Mesodermal cell (in vitro differentiated cells): Measurements from ENCODE around the gene FGF11.

Source experiments
- H3K27ac ChIP-seq: 2 replicates; pipeline ENCODE4 v1.7.0; 2013; ENCODE audit warnings: mild to moderate bottlenecking, low read depth, low read length, moderate library complexity; ENCODE audit not compliant: severe bottlenecking
- H3K36me3 ChIP-seq: 2 replicates; pipeline ENCODE4 v1.7.1; 2013; ENCODE audit warnings: mild to moderate bottlenecking, low read length, moderate library complexity; ENCODE audit not compliant: control insufficient read depth, insufficient read depth
- H3K4me1 ChIP-seq: one replicate; pipeline ENCODE4 v1.7.1; 2013; ENCODE audit warnings: mild to moderate bottlenecking, low read length; ENCODE audit not compliant: insufficient read depth, control insufficient read depth, poor library complexity, severe bottlenecking
- H3K4me3 ChIP-seq: 2 replicates; pipeline ENCODE4 v1.7.0; 2013; ENCODE audit warnings: low read length, control low read depth, mild to moderate bottlenecking; ENCODE audit not compliant: insufficient read depth, poor library complexity, severe bottlenecking; ENCODE audit errors: extremely low read depth
- H3K9me3 ChIP-seq: 2 replicates; pipeline ENCODE4 v1.7.1; 2013; ENCODE audit warnings: mild to moderate bottlenecking, low read length, moderate library complexity; ENCODE audit not compliant: control insufficient read depth
- WGBS, 2 experiments: methylation state at CpG; one replicate each; pipeline ENCODE4 v1.1.5; 2013; ENCODE audit warnings: missing lambda C conversion rate in 2 of 2; ENCODE audit not compliant: insufficient coverage in 2 of 2; 5-methylcytosine and 5-hydroxymethylcytosine counted together

Gene FGF11

DNA sequence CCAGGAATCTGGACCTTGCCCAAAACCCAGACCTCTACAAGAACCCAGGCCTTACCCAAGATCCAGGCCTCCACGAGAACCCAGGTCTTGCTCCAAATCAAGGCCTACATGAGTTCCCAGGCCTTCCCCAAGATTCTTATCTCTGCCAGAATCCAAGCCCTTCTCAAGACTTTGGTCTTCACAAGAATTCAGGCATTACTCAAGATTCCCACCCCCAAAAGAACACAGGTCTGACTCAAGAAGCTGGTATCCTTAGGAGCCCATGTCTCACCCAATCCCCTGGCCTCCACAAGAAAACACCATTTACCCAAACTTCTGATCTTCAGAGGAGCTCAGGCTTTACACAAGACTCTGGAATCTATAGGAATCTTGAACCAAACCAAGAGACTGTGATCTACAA lies 8.1 kb upstream of the FGF11 start:
- no peak overlapping the region for H3K27ac ChIP-seq
- 100% methylated on average over 1 of the region's 1 CpG for WGBS, 2 experiments
- no peaks in the 10 kb centered on the region for H3K4me1 ChIP-seq
- no peaks in the 10 kb centered on the region for H3K9me3 ChIP-seq
- H3K36me3 ChIP-seq: no peaks in the 10 kb centered on the region
- no peak overlapping the region for H3K4me3 ChIP-seq

DNA sequence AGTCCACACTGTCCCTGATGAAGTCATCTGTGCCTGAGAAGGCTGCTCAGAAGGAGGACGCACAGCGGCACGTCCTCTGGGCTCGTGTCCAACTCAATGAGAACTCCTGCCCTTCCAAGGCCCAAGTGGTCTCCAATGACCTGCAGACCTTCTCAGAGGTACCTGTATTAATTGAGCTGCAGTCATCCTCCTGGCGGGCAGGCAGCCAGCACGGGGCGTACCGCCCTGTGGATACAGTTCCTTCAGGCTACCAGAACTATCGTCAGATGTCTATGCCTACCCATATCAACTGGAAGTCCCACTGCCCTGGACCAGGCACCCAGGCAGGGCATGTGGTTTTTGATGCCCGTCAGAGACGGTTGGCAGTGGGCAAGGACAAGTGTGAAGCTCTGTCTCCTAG lies 7.0 kb upstream of the FGF11 start:
- 93 to 94% methylated on average over 11 of the region's 11 CpGs for WGBS, 2 experiments
- H3K4me1 ChIP-seq: no peaks in the 10 kb centered on the region
- H3K4me3 ChIP-seq: no peak overlapping the region

DNA sequence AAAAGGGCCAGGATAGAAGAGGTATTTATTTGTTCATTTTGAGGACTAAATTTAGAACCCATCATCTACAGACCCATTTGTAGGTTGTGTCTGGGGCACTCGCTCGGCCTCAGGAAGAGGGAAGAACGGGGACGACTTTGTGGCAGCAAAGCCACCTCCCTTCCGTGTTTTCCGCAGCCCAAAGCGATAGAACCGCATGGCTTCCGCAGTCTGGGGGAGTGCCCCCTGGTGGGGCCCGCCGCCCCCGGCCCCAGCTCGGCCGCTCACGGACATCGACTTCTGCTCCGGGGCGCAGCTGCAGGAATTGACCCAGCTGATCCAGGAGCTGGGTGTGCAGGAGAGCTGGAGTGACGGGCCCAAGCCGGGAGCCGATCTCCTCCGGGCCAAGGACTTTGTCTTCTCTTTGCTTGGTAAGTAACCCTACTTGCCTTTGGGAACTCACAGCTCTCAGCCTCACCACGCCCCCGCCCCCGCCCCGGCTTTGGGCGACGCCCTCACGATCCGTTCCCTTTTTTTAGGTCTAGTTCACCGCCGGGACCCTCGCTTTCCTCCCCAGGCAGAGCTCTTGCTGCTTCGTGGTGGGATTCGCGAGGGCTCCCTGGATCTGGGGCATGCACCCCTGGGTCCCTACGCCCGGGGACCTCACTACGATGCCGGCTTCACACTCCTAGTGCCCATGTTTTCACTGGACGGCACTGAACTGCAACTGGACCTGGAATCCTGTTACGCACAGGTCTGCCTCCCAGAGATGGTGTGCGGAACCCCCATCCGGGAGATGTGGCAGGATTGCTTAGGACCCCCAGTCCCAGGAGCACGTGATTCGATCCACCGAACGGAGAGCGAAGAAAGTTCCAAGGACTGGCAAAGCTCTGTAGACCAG lies 3.4 kb upstream of the FGF11 start:
- peak overlapping the region; percentile 36 for H3K27ac ChIP-seq

More for the DNA sequence above, 7.0 kb upstream of the FGF11 start:
- Histone ChIP-seq H3K27ac (no peak overlapping the region), H3K9me3 (no peaks in the 10 kb centered on the region), H3K36me3 (no peaks in the 10 kb centered on the region)

DNA sequence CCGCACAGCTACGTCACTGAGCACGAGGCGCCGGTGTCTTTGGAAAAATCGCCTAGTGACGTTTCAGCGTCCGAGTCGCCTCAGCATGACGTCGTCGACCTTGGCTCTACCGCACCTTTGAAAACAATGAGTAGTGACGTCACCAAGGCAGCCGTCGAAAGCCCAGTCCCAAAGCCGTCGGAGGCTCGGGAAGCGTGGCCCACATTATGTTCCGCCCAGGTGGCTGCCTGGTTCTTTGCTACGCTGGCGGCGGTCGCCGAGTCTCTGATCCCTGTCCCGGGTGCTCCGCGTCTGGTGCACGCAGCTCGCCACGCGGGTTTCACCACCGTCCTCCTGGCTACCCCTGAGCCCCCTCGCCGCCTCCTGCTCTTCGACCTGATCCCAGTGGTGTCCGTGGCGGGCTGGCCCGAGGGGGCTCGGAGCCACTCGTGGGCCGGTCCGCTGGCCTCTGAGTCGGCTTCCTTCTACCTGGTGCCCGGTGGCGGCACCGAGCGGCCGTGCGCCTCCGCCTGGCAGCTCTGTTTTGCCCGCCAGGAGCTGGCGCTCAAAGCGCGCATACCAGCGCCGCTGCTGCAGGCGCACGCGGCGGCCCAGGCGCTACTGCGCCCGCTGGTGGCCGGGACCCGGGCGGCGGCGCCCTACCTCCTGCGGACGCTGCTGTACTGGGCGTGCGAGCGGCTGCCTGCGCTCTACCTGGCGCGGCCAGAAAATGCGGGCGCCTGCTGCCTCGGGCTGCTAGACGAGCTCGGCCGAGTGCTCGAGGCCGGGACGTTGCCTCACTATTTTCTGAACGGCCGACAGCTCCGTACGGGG lies 2.5 kb upstream of the FGF11 start:
- Histone ChIP-seq H3K27ac (peak overlapping the region; percentile 45), H3K9me3 (no peaks in the 10 kb centered on the region), H3K4me1 (peaks cover 15% of the 10 kb centered on the region), H3K36me3 (no peaks in the 10 kb centered on the region), H3K4me3 (peak overlapping the region; percentile 52)
- WGBS, 2 experiments: 3 to 5% methylated on average over 77 to 91 of the region's 92 CpGs

More for the DNA sequence above, 3.4 kb upstream of the FGF11 start:
- Histone ChIP-seq H3K4me1 (peaks cover 10% of the 10 kb centered on the region), H3K36me3 (no peaks in the 10 kb centered on the region), H3K4me3 (peak overlapping the region; percentile 52), H3K9me3 (no peaks in the 10 kb centered on the region)
- WGBS, 2 experiments: 8% methylated on average over 45 to 49 of the region's 49 CpGs

DNA sequence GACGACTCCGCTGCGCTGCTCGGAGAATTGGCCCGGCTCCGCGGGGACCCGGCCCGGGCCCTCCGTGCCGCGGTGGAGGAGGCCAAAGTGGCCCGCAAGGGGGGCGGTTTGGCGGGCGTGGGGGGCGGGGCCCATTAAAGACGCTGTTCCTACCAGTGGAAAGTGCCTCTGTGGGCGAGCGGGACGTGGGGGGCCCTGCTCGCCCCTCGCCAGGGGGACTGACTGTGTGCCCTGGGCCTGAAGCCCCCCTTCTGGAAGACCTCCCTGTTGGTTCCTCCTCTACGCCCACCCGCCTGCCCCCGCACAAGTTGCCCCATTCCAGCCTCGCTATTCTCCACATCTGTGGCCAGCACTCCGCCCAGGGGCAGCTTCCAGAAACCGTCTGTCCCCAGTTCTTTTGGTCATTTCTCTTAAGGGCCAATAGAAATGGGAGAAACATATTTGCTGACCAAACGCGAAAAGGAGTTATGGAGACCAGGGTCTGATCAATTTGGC lies 1.9 kb upstream of the FGF11 start:
- Histone ChIP-seq H3K4me1 (peaks cover 15% of the 10 kb centered on the region), H3K27ac (no peak overlapping the region), H3K9me3 (no peaks in the 10 kb centered on the region), H3K4me3 (peak overlapping the region; percentile 52), H3K36me3 (no peaks in the 10 kb centered on the region)
- WGBS, 2 experiments: 6 to 22% methylated on average over 15 to 19 of the region's 31 CpGs

- WGBS, 2 experiments: 5 to 7% methylated on average over 28 to 32 of the region's 48 CpGs
- H3K4me1 ChIP-seq: peaks cover 15% of the 10 kb centered on the region
- H3K9me3 ChIP-seq: no peaks in the 10 kb centered on the region
- H3K36me3 ChIP-seq: no peaks in the 10 kb centered on the region
- peak overlapping the region; percentile 16 for H3K27ac ChIP-seq
- peak overlapping the region; percentile 52 for H3K4me3 ChIP-seq
These were observed 1.2 kb upstream of the FGF11 start for GRCh38 chr17:7437950-7438614.

- Histone ChIP-seq H3K4me1 (peaks cover 15% of the 10 kb centered on the region), H3K27ac (no peak overlapping the region), H3K9me3 (no peaks in the 10 kb centered on the region), H3K36me3 (no peaks in the 10 kb centered on the region), H3K4me3 (peak overlapping the region; percentile 75)
- WGBS, 2 experiments: 39 to 43% methylated on average over 8 to 10 of the region's 11 CpGs
These were observed 454 bp upstream of the FGF11 start for GRCh38 chr17:7438656-7439460.

DNA sequence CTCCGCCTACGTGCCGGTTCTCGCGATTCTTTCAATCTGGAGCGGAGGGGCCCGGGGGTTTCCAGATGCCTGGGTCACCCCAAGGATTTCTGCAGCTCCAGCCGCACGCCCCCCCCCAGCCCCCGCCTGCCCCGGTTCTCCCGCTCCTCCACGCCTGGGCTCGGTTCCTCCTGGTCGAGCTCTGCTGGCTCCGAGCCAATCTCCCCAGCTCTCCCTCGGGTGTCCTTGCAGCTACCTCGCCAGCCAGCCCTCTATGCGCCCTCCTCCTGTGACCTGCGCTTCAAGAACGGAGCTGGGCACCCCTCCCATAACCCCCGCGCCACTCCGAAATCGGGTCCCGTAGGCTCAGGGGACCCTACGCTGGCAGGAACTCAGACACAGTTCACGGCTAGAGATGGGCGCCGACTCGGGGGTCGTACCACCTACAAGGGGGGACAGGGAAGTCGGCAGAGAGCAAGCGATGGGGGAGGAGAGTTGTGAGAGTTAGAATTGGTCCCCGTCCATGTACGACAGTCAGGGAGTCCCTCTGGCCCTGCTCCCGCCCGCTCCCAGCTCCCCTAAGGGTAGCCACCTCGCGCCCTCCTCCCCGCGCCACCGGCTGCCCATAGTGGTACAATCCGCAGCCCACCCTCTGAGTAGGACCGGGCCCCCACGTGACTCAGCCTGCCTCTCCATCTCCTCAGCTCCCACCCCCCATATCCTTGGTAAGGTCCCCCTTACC lies 961 bp downstream of the FGF11 start:
- Histone ChIP-seq H3K4me1 (peaks cover 19% of the 10 kb centered on the region), H3K9me3 (no peaks in the 10 kb centered on the region), H3K27ac (peak overlapping the region; percentile 91), H3K36me3 (no peaks in the 10 kb centered on the region), H3K4me3 (peak overlapping the region; percentile 75)
- WGBS, 2 experiments: 0% methylated on average over 35 to 40 of the region's 46 CpGs

DNA sequence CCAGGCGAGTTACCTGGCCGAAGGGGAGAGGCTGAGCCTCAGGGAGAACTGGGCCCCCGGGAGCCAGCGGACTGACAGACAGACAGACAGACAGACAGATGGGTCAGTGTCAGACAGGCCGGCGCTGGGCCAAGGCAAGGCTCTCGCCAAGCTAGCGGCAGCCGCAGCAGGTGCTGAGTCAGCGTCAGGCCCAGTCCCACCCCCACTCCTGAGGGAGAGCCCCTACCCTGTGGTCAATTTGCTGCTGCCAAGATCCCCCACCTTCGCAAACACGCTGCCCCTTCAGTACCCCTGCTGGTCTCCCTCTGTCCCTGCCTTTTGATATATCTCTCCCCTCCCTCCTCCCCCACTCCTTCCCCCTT lies 1.5 kb downstream of the FGF11 start:
- H3K9me3 ChIP-seq: no peaks in the 10 kb centered on the region
- no peaks in the 10 kb centered on the region for H3K36me3 ChIP-seq
- peak overlapping the region; percentile 75 for H3K4me3 ChIP-seq
- H3K4me1 ChIP-seq: peaks cover 19% of the 10 kb centered on the region
- WGBS, 2 experiments: 3 to 11% methylated on average over 7 to 10 of the region's 12 CpGs
- peak overlapping the region; percentile 91 for H3K27ac ChIP-seq
